HCT116 (cell line): ENCODE measurements around the gene FBXL17. TPM values are rescaled to one million over a fixed set of nuclear protein-coding genes. Genes with fewer than 3 reads are reported as not detected.

Experiments used
- ATAC-seq: fragments of 200-7000 bp; cut with Tn5 transposase; 2 replicates; pipeline ENCODE4 v1.9.1; 2020; ENCODE audit warnings: mild to moderate bottlenecking, moderate library complexity
- BruUV-seq: library from RNA; stranded (reverse); fragments of 400-500 nt; replicated peaks from 2 replicates; lab custom pipeline; 2021; lab: Mats Ljungman, UMichigan
- CTCF ChIA-PET: fragments of 300-600 bp; sonication (Branson Sonifier 250); formaldehyde crosslinking; loops from one replicate; lab custom pipeline; 2021; ENCODE audit warnings: antibody characterized with exemption; lab: Charles Lee
- POLR2A ChIA-PET: fragments of 300-600, 350-600 bp; sonication (Branson Sonifier 250); formaldehyde crosslinking; loops from one replicate; lab custom pipeline; 2021; ENCODE audit warnings: antibody characterized with exemption; lab: Charles Lee
- RAD21 ChIA-PET, 2 experiments: fragments of 300-600 bp; sonication (Branson Sonifier 250); formaldehyde crosslinking; loops; one replicate each; lab custom pipeline; 2023; ENCODE audit warnings: low total read pairs in 2 of 2; ENCODE audit not compliant: uncharacterized antibody in 2 of 2, unreplicated experiment in 2 of 2, low non-redundant PET in 1 of 2; lab: Charles Lee
- DNase-seq: peaks from one replicate; pipeline ENCODE4 v3.0.0-alpha.2; 2010; ENCODE audit warnings: low read depth, low spot score
- H2AFZ ChIP-seq: fragments of 200-600 bp; shearing (Covaris generic), sonication (generic); 2 replicates; pipeline ENCODE4 v1.6.1; 2017; ENCODE audit warnings: low read depth, mixed run types, mixed read lengths, antibody characterized with exemption, low read length; ENCODE audit not compliant: poor library complexity, severe bottlenecking
- H3K27ac ChIP-seq: 2 replicates; pipeline ENCODE4 v1.5.1; 2012; ENCODE audit warnings: low read depth, low read length
- H3K27me3 ChIP-seq: fragments of 200-600 bp; sonication (generic); 2 replicates; pipeline ENCODE4 v1.6.1; 2016; ENCODE audit warnings: mixed run types, low read length, mixed read lengths; ENCODE audit not compliant: insufficient read depth
- H3K36me3 ChIP-seq, 2 experiments: fragments of 200-500 bp in 1 of 2; fragments of 200-600 bp in 1 of 2; sonication (Bioruptor generic) in 1 of 2; sonication (generic) in 1 of 2; 2 replicates each; pipeline versions ENCODE4 v1.5.1 to v1.6.1; 2014 to 2016; ENCODE audit warnings: low read length in 2 of 2, inconsistent platforms in 1 of 2, mixed read lengths in 1 of 2, mixed run types in 1 of 2; ENCODE audit not compliant: insufficient read depth in 2 of 2, control insufficient read depth in 1 of 2
- H3K4me1 ChIP-seq, 2 experiments: fragments of 200-600 bp in 1 of 2; sonication (generic) in 1 of 2; 2 replicates each; pipeline versions ENCODE4 v1.5.1 to v1.6.1; 2012 to 2017; ENCODE audit warnings: low read length in 2 of 2, inconsistent platforms in 1 of 2, mild to moderate bottlenecking in 1 of 2, mixed read lengths in 1 of 2, mixed run types in 1 of 2, moderate library complexity in 1 of 2; ENCODE audit not compliant: insufficient read depth in 2 of 2, control insufficient read depth in 1 of 2
- H3K4me2 ChIP-seq: fragments of 200-600 bp; sonication (generic); 2 replicates; pipeline ENCODE4 v1.6.1; 2017; ENCODE audit warnings: mixed run types, low read length, mixed read lengths
- H3K4me3 ChIP-seq, 2 experiments: fragments of 200-600 bp in 1 of 2; sonication (generic) in 1 of 2; replicated peaks in 1 of 2; 2 replicates each; pipeline ENCODE4 v1.5.1; 2011 to 2016; ENCODE audit warnings: low read length in 2 of 2, control low read depth in 1 of 2, low read depth in 1 of 2, mild to moderate bottlenecking in 1 of 2, mixed read lengths in 1 of 2, mixed run types in 1 of 2
- H3K79me2 ChIP-seq: fragments of 200-600 bp; sonication (generic); 2 replicates; pipeline ENCODE4 v1.6.1; 2017; ENCODE audit warnings: mild to moderate bottlenecking, mixed run types, low read length, moderate library complexity, mixed read lengths; ENCODE audit not compliant: insufficient read depth
- H3K9ac ChIP-seq: fragments of 200-600 bp; sonication (generic); 2 replicates; pipeline ENCODE4 v1.6.1; 2016; ENCODE audit warnings: low read length, mixed read lengths
- H3K9me2 ChIP-seq: fragments of 200-600 bp; sonication (generic), shearing (Covaris generic); 2 replicates; pipeline ENCODE4 v1.6.1; 2017; ENCODE audit warnings: mixed run types, mild to moderate bottlenecking, moderate library complexity; ENCODE audit not compliant: insufficient read depth
- H3K9me3 ChIP-seq, 2 experiments: fragments of 200-500 bp in 1 of 2; fragments of 200-600 bp in 1 of 2; sonication (Bioruptor generic) in 1 of 2; sonication (generic) in 1 of 2; 2 replicates each; pipeline ENCODE4 v1.6.1; 2014 to 2017; ENCODE audit warnings: low read length in 2 of 2, mixed read lengths in 2 of 2, inconsistent platforms in 1 of 2, low read depth in 1 of 2, mild to moderate bottlenecking in 1 of 2, mixed run types in 1 of 2, moderate library complexity in 1 of 2; ENCODE audit not compliant: control insufficient read depth in 1 of 2, insufficient read depth in 1 of 2
- H4K20me1 ChIP-seq: fragments of 200-600 bp; sonication (generic), shearing (Covaris generic); 2 replicates; pipeline ENCODE4 v1.6.1; 2017; ENCODE audit warnings: mixed run types, mild to moderate bottlenecking, moderate library complexity; ENCODE audit not compliant: insufficient read depth
- CBX3 ChIP-seq: IDR thresholded peaks from 2 replicates; pipeline ENCODE4 v1.6.1; 2012; ENCODE audit warnings: low read depth
- POLR2A ChIP-seq: IDR thresholded peaks from 2 replicates; pipeline ENCODE4 v1.7.0; 2011; ENCODE audit warnings: borderline replicate concordance; ENCODE audit not compliant: insufficient read depth, insufficient read length; ENCODE audit errors: extremely low read depth
- SIN3A ChIP-seq: IDR thresholded peaks from 2 replicates; pipeline ENCODE4 v1.6.1; 2012; ENCODE audit warnings: low read depth
- YY1 ChIP-seq: IDR thresholded peaks from 2 replicates; pipeline ENCODE4 v1.6.1; 2011; ENCODE audit warnings: low read length, low read depth, moderate library complexity, mild to moderate bottlenecking; ENCODE audit not compliant: insufficient replicate concordance; ENCODE audit errors: extremely low read depth
- ZNF274 ChIP-seq: fragments of 200-500 bp; sonication (Bioruptor generic); IDR thresholded peaks from 2 replicates; pipeline ENCODE4 v1.6.1; 2014; ENCODE audit warnings: mild to moderate bottlenecking, low read depth, low read length, inconsistent platforms
- intact Hi-C: fragments of 100-400 bp; cut with micrococcal nuclease; formaldehyde crosslinking; loops from 2 replicates; pipeline ENCODE4 v1.10.0; 2022
- total RNA-seq: library from RNA; stranded (reverse); gene quantifications from one replicate; pipeline ENCODE4 v1.2.1, GENCODE V29; 2021; ENCODE audit not compliant: unreplicated experiment
- TF ChIP-seq, protein P1 (sequence below): IDR thresholded peaks from 2 replicates; pipeline ENCODE4 v1.6.1; 2012; ENCODE audit warnings: low read depth
- TF ChIP-seq, protein P2 (sequence below), 3 experiments: fragments of 200-600 bp in 1 of 3; sonication (generic) in 1 of 3; IDR thresholded peaks in 2 of 3; conservative IDR thresholded peaks in 1 of 3; 2 replicates each; pipeline ENCODE4 v1.5.1; 2012 to 2017; ENCODE audit warnings: low read depth in 2 of 3, low read length in 2 of 3, antibody characterized with exemption in 1 of 3, borderline replicate concordance in 1 of 3, control low read depth in 1 of 3, mild to moderate bottlenecking in 1 of 3, mixed read lengths in 1 of 3, mixed run types in 1 of 3, moderate library complexity in 1 of 3; ENCODE audit not compliant: insufficient read depth in 1 of 3
- TF ChIP-seq, protein P3 (sequence below): IDR thresholded peaks from 2 replicates; pipeline ENCODE4 v1.6.1; 2012

FBXL17 gene
- total RNA-seq, 1 experiment from 2014 or later, result 9.4 TPM

DNA sequence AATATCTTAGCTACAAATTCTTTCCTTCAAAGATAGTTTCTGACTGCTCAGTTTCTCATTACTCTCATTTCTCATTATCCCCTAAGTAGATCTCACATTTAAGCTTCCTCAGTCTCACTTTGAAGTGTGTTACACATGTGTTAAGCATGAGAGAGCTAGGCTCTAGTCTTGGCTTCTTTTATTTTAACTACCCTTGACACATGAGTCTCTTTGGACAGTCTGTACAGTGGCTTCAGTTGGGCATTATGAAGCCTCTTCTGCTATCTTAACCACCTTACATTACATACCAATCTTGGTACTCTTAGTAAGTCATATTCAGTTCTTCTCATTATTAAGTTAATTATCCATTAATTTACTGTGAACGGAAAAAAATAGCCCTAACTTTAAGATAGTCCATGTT is 232.5 kb downstream of the FBXL17 start:
- DNase-seq, result no peak
- POLR2A ChIA-PET, result no interaction called here
- Histone ChIP-seq H3K27ac (no peak overlapping the region), H3K4me2 (no peak overlapping the region), H2AFZ (no peak overlapping the region), H3K79me2 (no peaks in the 10 kb centered on the region), H3K9me3 (no peaks in the 10 kb centered on the region), H3K4me3 (no peak overlapping the region), H3K36me3 (no peaks in the 10 kb centered on the region), H3K27me3 (no peaks in the 10 kb centered on the region), H3K4me1 (no peaks in the 10 kb centered on the region), H3K9ac (no peak overlapping the region)
- no TSS peak for BruUV-seq
- ATAC-seq, result no peak
- RAD21 ChIA-PET, result no interaction called here
- intact Hi-C loops, result loop anchor here (2.0 kb wide), 1 partner anchor 195 kb away; no protein-coding TSS in a partner anchor
- CTCF ChIA-PET, result interaction anchor here (2.0 kb wide), 1 partner anchor 196 kb away, joined by 7 read pairs; no protein-coding TSS in a partner anchor
- TF ChIP-seq ZNF274 (no peak), CBX3 (no peak), YY1 (no peak), SIN3A (no peak), POLR2A (no peak)
- TF ChIP-seq, protein P1, sequence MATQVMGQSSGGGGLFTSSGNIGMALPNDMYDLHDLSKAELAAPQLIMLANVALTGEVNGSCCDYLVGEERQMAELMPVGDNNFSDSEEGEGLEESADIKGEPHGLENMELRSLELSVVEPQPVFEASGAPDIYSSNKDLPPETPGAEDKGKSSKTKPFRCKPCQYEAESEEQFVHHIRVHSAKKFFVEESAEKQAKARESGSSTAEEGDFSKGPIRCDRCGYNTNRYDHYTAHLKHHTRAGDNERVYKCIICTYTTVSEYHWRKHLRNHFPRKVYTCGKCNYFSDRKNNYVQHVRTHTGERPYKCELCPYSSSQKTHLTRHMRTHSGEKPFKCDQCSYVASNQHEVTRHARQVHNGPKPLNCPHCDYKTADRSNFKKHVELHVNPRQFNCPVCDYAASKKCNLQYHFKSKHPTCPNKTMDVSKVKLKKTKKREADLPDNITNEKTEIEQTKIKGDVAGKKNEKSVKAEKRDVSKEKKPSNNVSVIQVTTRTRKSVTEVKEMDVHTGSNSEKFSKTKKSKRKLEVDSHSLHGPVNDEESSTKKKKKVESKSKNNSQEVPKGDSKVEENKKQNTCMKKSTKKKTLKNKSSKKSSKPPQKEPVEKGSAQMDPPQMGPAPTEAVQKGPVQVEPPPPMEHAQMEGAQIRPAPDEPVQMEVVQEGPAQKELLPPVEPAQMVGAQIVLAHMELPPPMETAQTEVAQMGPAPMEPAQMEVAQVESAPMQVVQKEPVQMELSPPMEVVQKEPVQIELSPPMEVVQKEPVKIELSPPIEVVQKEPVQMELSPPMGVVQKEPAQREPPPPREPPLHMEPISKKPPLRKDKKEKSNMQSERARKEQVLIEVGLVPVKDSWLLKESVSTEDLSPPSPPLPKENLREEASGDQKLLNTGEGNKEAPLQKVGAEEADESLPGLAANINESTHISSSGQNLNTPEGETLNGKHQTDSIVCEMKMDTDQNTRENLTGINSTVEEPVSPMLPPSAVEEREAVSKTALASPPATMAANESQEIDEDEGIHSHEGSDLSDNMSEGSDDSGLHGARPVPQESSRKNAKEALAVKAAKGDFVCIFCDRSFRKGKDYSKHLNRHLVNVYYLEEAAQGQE, result no peak
- TF ChIP-seq, protein P2, sequence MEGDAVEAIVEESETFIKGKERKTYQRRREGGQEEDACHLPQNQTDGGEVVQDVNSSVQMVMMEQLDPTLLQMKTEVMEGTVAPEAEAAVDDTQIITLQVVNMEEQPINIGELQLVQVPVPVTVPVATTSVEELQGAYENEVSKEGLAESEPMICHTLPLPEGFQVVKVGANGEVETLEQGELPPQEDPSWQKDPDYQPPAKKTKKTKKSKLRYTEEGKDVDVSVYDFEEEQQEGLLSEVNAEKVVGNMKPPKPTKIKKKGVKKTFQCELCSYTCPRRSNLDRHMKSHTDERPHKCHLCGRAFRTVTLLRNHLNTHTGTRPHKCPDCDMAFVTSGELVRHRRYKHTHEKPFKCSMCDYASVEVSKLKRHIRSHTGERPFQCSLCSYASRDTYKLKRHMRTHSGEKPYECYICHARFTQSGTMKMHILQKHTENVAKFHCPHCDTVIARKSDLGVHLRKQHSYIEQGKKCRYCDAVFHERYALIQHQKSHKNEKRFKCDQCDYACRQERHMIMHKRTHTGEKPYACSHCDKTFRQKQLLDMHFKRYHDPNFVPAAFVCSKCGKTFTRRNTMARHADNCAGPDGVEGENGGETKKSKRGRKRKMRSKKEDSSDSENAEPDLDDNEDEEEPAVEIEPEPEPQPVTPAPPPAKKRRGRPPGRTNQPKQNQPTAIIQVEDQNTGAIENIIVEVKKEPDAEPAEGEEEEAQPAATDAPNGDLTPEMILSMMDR (IDR thresholded peaks at IDR 0.05 in 2 of 3, conservative IDR thresholded peaks at IDR 0.05 in 1 of 3; ENCODE audit: borderline replicate concordance in 1 of 3, insufficient read depth in 1 of 3, low read depth in 2 of 3, low read length in 2 of 3), result no peak
- TF ChIP-seq, protein P3, sequence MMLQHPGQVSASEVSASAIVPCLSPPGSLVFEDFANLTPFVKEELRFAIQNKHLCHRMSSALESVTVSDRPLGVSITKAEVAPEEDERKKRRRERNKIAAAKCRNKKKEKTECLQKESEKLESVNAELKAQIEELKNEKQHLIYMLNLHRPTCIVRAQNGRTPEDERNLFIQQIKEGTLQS, result no peak
- TF ChIP-seq, all 23 proteins: peak for 0
- Histone ChIP-seq H4K20me1 (no peaks in the 10 kb centered on the region), H3K9me2 (no peaks in the 10 kb centered on the region)
